ENCODE results near the gene SVBP.

SVBP gene

DNA sequence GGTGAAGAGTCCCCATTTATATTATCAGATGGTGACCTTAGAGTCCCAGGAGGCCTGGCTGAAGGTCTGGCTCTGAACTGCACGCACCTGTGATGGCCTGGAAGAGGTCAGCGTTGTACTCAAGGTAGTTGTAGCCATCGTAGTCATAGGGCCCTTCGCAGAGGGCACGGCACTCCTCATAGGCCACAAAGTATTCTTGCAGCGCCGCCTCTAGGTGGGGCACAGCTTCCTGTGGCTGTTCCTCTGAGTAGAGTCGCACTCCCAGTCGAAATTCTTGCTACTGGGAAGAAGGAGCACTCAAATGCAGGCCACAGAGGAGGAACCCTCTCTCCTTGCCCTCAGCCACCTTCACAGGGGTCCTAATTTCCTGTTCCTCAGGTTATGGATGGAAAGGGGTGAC lies 58.1 kb downstream of the SVBP start:
- no peak for DNase-seq

DNA sequence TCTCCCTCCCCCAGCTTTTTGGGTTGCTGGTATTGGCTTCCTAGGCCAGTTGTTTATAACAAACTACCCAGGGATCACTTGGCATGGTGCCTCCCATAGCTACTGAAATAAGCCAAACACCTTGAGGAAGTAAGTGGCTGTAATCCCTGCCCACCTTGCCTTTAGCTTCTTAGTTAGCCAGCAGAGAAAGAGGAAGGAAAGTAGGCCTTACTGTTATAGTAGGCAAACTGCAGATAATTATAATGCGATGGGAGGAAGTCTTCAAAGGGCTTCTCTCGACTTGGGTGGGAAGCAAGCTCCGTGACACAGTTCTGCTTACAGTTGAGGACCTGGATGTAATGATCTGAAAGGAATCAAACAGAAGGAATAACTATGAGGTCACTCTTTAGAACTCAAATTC lies 58.6 kb downstream of the SVBP start:
- DNase-seq: no peak

DNA sequence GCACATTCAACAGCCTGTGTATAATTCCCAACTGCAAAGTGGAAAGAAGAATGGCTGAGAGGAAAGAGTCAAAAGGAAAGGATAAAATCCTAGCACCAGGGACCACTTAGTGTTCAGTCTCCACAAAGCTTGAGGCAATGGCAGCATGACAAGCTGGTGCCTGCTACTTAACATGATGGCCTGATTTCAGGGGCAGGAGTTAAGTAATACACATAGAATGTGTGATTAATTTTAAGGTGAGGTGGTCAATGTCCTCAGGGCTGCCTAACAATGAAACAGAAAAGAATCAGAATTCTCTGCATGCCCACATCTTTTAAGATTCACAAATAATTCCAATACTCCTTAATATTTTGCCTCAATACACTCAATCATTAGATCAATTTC lies 59.3 kb downstream of the SVBP start:
- DNase-seq: no peak
